HepG2 (cell line): ENCODE measurements around the gene KRTAP10-10.

Experiments used
- ASH2L ChIP-seq: fragments of 300-600, 200-600 bp; sonication (generic); IDR thresholded peaks from 2 replicates; pipeline ENCODE4 v1.7.0; 2017; ENCODE audit warnings: low read depth, mild to moderate bottlenecking, moderate library complexity, mixed read lengths, low read length; ENCODE audit not compliant: insufficient read length
- CEBPB ChIP-seq: IDR thresholded peaks from 2 replicates; pipeline ENCODE4 v1.6.1; 2011; ENCODE audit warnings: low read depth, low read length, improper control_type of control experiment, borderline replicate concordance
- CREB1 ChIP-seq, 2 experiments: fragments of 450-650 bp in 1 of 2; IDR thresholded peaks; 2 replicates each; pipeline ENCODE4 v1.6.1; 2016 to 2017; ENCODE audit warnings: control low read depth in 1 of 2, mild to moderate bottlenecking in 1 of 2, missing compliant biosample characterization in 1 of 2, missing genetic modification characterization in 1 of 2
- CTCF ChIP-seq: sonication (generic); formaldehyde crosslinking; IDR thresholded peaks from 2 replicates; pipeline ENCODE4 v1.5.0; 2020; ENCODE audit warnings: mild to moderate bottlenecking, missing genetic modification reagents, moderate library complexity
- EP300 ChIP-seq, 3 experiments: sonication (generic) in 1 of 3; formaldehyde crosslinking in 1 of 3; IDR thresholded peaks; 2 replicates each; pipeline versions ENCODE4 v1.5.1 to v1.6.1; 2011 to 2020; ENCODE audit warnings: low read depth in 2 of 3, low read length in 2 of 3, borderline replicate concordance in 1 of 3, improper control_type of control experiment in 1 of 3, mild to moderate bottlenecking in 1 of 3, missing genetic modification reagents in 1 of 3, moderate library complexity in 1 of 3
- MYNN ChIP-seq: sonication (generic); formaldehyde crosslinking; IDR thresholded peaks from 2 replicates; pipeline ENCODE4 v1.4.0; 2020; ENCODE audit warnings: mild to moderate bottlenecking, low read depth, missing genetic modification reagents
- ONECUT2 ChIP-seq: sonication (generic); formaldehyde crosslinking; IDR thresholded peaks from 2 replicates; pipeline ENCODE4 v1.4.0; 2020; ENCODE audit warnings: missing genetic modification reagents
- SUZ12 ChIP-seq: fragments of 150-350 bp; IDR thresholded peaks from 2 replicates; pipeline ENCODE4 v1.6.1; 2014; ENCODE audit warnings: low read depth, low read length
- TOE1 ChIP-seq: sonication (generic); formaldehyde crosslinking; IDR thresholded peaks from 2 replicates; pipeline ENCODE4 v1.4.0; 2020; ENCODE audit warnings: mild to moderate bottlenecking, missing genetic modification reagents
- YY1 ChIP-seq: IDR thresholded peaks from 2 replicates; pipeline ENCODE4 v1.6.1; 2011; ENCODE audit warnings: low read length, low read depth, moderate library complexity, mild to moderate bottlenecking; ENCODE audit not compliant: insufficient read depth, insufficient replicate concordance
- ZBTB10 ChIP-seq: sonication (generic); formaldehyde crosslinking; IDR thresholded peaks from 2 replicates; pipeline ENCODE4 v1.4.0; 2020; ENCODE audit warnings: missing genetic modification reagents, borderline replicate concordance
- ZHX2 ChIP-seq, 2 experiments: sonication (generic) in 1 of 2; formaldehyde crosslinking in 1 of 2; IDR thresholded peaks; 2 replicates each; pipeline versions ENCODE4 v1.6.1 to v1.9.0; 2014 to 2022; ENCODE audit warnings: antibody characterized with exemption in 1 of 2, borderline replicate concordance in 1 of 2, inconsistent platforms in 1 of 2, low read depth in 1 of 2, missing genetic modification reagents in 1 of 2
- ZNF616 ChIP-seq: sonication (generic); formaldehyde crosslinking; IDR thresholded peaks from 2 replicates; pipeline ENCODE4 v1.5.0; 2020; ENCODE audit warnings: low read depth, mild to moderate bottlenecking, missing genetic modification reagents

- no peak for TF ChIP-seq YY1
- TF ChIP-seq CREB1 (IDR thresholded peaks at IDR 0.05): no peak
- TF ChIP-seq CREB1 (CRISPR knock-in tag; IDR thresholded peaks at IDR 0.05): no peak
- no peak for TF ChIP-seq CEBPB
- no peak for TF ChIP-seq SUZ12
- no peak for TF ChIP-seq ZNF616 (CRISPR knock-in tag)
- no peak for TF ChIP-seq CTCF
- no peak for TF ChIP-seq ASH2L
- no peak for TF ChIP-seq ZBTB10 (CRISPR knock-in tag)
- no peak for TF ChIP-seq EP300 (IDR thresholded peaks at IDR 0.05; ENCODE audit: low read depth in 2 of 2, low read length in 2 of 2)
- TF ChIP-seq EP300 (CRISPR knock-in tag; IDR thresholded peaks at IDR 0.05; ENCODE audit: borderline replicate concordance): no peak
- TF ChIP-seq TOE1: no peak
- no peak for TF ChIP-seq ONECUT2 (CRISPR knock-in tag)
- TF ChIP-seq MYNN (CRISPR knock-in tag): no peak
- TF ChIP-seq ZHX2 (IDR thresholded peaks at IDR 0.05; ENCODE audit: low read depth): no peak
- TF ChIP-seq ZHX2 (CRISPR knock-in tag; IDR thresholded peaks at IDR 0.05; ENCODE audit: borderline replicate concordance): no peak
Observed at GRCh38 chr21:44653123-44653522, 16.0 kb downstream of the KRTAP10-10 start.
